Esophagus (tissue), 2 donors: ENCODE data around the gene KRTAP12-1. TPM values are rescaled to one million over a fixed set of nuclear protein-coding genes. Genes with fewer than 3 reads are reported as not detected.

Experiments used
- H3K27ac ChIP-seq, 2 donors: one replicate each; pipeline ENCODE4 v1.5.1; 2013; ENCODE audit warnings: low read depth in 2 of 2, mild to moderate bottlenecking in 2 of 2, inconsistent platforms in 1 of 2, low read length in 1 of 2, moderate library complexity in 1 of 2
- H3K27me3 ChIP-seq, 2 donors: one replicate each; pipeline ENCODE4 v1.6.1; 2013; ENCODE audit warnings: low read length in 2 of 2, control low read depth in 1 of 2, mild to moderate bottlenecking in 1 of 2; ENCODE audit not compliant: insufficient read depth in 2 of 2, control insufficient read depth in 1 of 2
- H3K36me3 ChIP-seq, 2 donors: one replicate each; pipeline ENCODE4 v1.6.1; 2013; ENCODE audit warnings: low read length in 1 of 2; ENCODE audit not compliant: control insufficient read depth in 2 of 2, insufficient read depth in 2 of 2
- H3K4me1 ChIP-seq, 2 donors: one replicate each; pipeline ENCODE4 v1.6.1; 2013; ENCODE audit warnings: low read length in 1 of 2; ENCODE audit not compliant: control insufficient read depth in 2 of 2, insufficient read depth in 2 of 2
- H3K4me3 ChIP-seq, 2 donors: one replicate each; pipeline ENCODE4 v1.5.1; 2013; ENCODE audit warnings: low read length in 2 of 2, mild to moderate bottlenecking in 2 of 2, low read depth in 1 of 2, moderate library complexity in 1 of 2
- H3K9me3 ChIP-seq, 2 donors: one replicate each; pipeline ENCODE4 v1.6.1; 2013; ENCODE audit warnings: mild to moderate bottlenecking in 2 of 2, low read depth in 1 of 2, low read length in 1 of 2, moderate library complexity in 1 of 2; ENCODE audit not compliant: control insufficient read depth in 2 of 2, insufficient read depth in 1 of 2
- WGBS, 2 donors: extraction: QIAGEN DNeasy Blood & Tissue Kit; methylation state at CpG; one replicate each; pipeline ENCODE4 v1.1.7; 2013; 5-methylcytosine and 5-hydroxymethylcytosine counted together
- polyA plus RNA-seq, 2 donors: library from polyadenylated mRNA; stranded (reverse); fragments of 200-250 nt; gene quantifications; one replicate each; pipeline ENCODE4 v1.2.3, GENCODE V29; 2013
- donor health status: healthy with polysubstance abuse.
- donor health status: Bipolar disorder and iron deficiency.

KRTAP12-1 gene
- polyA plus RNA-seq: not detected

- no peaks in the 10 kb centered on the region for H3K36me3 ChIP-seq
- WGBS, 2 donors: 71 to 79% methylated on average over 23 of the region's 23 CpGs
- no peak within 1 kb of the TSS for H3K27ac ChIP-seq
- H3K27me3 ChIP-seq: no peaks in the 10 kb centered on the region
- H3K4me3 ChIP-seq: no peak within 1 kb of the TSS
- no peaks in the 10 kb centered on the region for H3K4me1 ChIP-seq
- no peaks in the 10 kb centered on the region for H3K9me3 ChIP-seq
Observed at GRCh38 chr21:44681861-44682579, at the start of gene KRTAP12-1. KRTAP12-1 (minus strand) TSS chr21:44682163; CDS start chr21:44682123, 40 bp downstream.

DNA sequence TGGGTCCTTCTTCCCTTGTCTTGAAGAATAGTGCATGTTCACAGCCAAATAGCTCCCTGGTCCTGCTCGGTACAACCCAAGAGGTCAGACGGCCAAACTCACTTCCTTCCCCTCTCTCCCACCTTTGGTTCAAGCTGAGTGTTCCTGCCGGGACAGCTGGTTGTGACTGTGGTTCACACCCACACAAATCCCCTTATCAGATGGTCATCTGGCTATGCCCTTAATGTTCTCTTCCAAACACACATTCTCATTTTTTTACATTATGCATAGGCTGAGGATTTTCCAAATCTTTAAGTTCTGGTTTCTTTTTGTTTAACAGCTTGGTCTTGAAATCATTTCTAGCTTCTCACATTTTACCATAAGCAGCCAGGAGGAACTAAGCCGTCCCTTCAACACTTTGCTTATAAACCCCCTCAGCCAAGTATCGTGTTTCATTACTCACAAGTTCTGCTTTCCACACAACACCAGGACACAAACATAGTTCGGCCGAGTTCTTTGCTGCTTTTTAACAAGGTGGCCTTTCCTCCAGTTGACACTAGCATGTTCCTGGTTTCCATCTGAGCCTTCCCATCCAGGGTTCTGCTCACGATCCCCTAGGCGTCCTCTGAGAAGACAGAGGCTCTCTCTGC, 49.1 kb upstream of the KRTAP12-1 start:
- WGBS, 2 donors: 70 to 71% methylated on average over 9 of the region's 9 CpGs
- Histone ChIP-seq H3K4me3 (no peak overlapping the region), H3K9me3 (peaks cover 0 to 5% of the 10 kb centered on the region in 2 donors), H3K4me1 (no peaks in the 10 kb centered on the region), H3K36me3 (no peaks in the 10 kb centered on the region), H3K27me3 (no peaks in the 10 kb centered on the region), H3K27ac (no peak overlapping the region)

- WGBS, 2 donors: 83 to 90% methylated on average over 7 of the region's 7 CpGs
- H3K36me3 ChIP-seq: no peaks in the 10 kb centered on the region
- no peaks in the 10 kb centered on the region for H3K4me1 ChIP-seq
- H3K4me3 ChIP-seq: no peak overlapping the region
- H3K27ac ChIP-seq: no peak overlapping the region
- H3K9me3 ChIP-seq: no peaks in the 10 kb centered on the region
- H3K27me3 ChIP-seq: no peaks in the 10 kb centered on the region
Observed at GRCh38 chr21:44730028-44730395, 48.0 kb upstream of the KRTAP12-1 start.

- Histone ChIP-seq H3K4me1 (no peaks in the 10 kb centered on the region), H3K9me3 (no peaks in the 10 kb centered on the region), H3K4me3 (no peak overlapping the region), H3K36me3 (no peaks in the 10 kb centered on the region), H3K27ac (no peak overlapping the region), H3K27me3 (no peaks in the 10 kb centered on the region)
- WGBS, 2 donors: 89 to 92% methylated on average over 23 of the region's 23 CpGs
Observed at GRCh38 chr21:44729336-44730027, 47.5 kb upstream of the KRTAP12-1 start.

DNA sequence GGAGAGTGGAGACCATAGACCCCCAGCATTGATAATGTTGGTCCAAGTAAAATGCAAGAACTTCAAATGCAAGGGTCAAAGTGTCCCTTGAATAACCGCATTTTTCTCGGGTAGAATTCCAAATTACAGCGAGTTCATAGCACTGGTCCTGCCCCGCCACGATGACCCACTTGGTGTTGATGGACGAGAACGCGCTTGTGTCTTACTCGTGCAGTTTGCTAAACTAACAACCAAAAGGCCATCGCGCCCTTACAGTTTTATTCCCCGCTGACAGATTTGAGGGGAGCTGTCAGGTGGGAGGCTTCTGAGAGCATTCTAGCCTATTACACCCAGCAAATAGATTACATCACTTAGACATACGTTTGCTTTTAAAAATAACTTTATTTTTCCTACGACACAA, 46.8 kb upstream of the KRTAP12-1 start:
- no peak overlapping the region for H3K27ac ChIP-seq
- 88 to 92% methylated on average over 14 of the region's 14 CpGs for WGBS, 2 donors
- H3K36me3 ChIP-seq: no peaks in the 10 kb centered on the region
- no peaks in the 10 kb centered on the region for H3K27me3 ChIP-seq
- peaks cover 0 to under 1% of the 10 kb centered on the region in 2 donors for H3K4me1 ChIP-seq
- H3K4me3 ChIP-seq: no peak overlapping the region
- no peaks in the 10 kb centered on the region for H3K9me3 ChIP-seq

DNA sequence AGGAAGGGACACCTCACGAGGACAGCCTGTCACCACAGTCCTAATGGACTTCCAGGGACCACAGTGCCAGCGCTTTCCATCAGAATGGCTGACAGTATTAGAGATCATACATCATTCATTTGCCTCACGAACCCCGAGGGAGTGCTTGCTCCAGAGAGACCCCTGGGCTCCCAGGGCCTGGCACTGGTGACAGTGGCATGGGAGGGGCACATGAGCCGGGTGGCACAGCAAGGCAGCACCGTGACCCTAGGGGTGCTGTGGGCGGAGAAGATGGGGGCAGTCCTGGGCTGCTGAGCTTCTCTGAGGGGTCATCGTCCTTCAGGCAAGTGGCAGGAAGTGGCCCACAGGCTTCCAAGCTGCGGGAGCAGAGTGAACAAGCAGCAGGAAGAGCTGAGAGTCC, 45.8 kb upstream of the KRTAP12-1 start:
- Histone ChIP-seq H3K27me3 (no peaks in the 10 kb centered on the region), H3K9me3 (no peaks in the 10 kb centered on the region), H3K4me1 (peaks cover 0 to 7% of the 10 kb centered on the region in 2 donors), H3K36me3 (no peaks in the 10 kb centered on the region), H3K4me3 (no peak overlapping the region), H3K27ac (no peak overlapping the region)
- whole genome bisulfite sequencing, 2 donors: 74 to 78% methylated on average over 9 of the region's 9 CpGs

DNA sequence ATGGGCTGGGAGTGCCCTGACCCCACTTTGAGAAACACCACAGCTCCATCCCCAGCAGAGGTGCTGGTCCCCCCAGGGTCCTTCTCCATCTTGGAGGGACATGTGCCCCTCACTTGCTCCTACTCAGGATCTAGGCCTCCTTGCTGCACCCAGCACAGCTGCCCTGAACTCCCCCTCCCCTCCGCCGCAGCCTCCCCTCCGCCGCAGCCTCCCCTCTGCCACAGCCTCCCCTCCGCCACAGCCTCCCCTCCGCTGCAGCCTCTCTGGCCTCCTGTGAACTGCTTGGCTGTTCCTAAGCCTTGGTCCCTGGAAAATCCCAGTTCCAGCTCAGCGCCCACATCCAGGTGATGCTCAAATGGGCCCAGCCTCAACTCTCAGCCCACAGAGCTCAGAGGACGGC, 45.4 kb upstream of the KRTAP12-1 start:
- whole genome bisulfite sequencing, 2 donors: 90 to 97% methylated on average over 8 of the region's 8 CpGs
- H3K4me3 ChIP-seq: no peak overlapping the region
- peaks cover 0 to 7% of the 10 kb centered on the region in 2 donors for H3K4me1 ChIP-seq
- H3K9me3 ChIP-seq: no peaks in the 10 kb centered on the region
- no peak overlapping the region for H3K27ac ChIP-seq
- no peaks in the 10 kb centered on the region for H3K27me3 ChIP-seq
- H3K36me3 ChIP-seq: no peaks in the 10 kb centered on the region

DNA sequence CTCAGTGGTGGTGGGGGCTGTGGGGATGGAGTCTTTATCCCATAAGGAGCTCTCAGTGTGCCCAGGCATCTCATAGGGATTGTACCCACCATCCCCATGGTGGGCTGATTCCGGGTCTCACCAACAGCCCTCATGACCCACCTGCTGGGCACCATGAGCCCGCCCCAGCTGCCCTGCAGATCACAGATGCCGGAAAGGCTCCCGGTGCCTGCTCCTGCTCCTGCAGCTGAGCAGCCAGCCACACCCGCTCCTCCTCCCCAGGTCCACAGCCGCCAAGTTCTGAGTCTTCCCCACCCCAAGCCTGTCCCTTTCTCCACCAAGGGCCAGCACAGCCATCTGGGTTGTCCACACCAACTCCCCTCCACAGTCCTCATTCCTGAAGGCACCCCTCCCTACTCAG, 44.9 kb upstream of the KRTAP12-1 start:
- peaks cover 0 to 7% of the 10 kb centered on the region in 2 donors for H3K4me1 ChIP-seq
- no peaks in the 10 kb centered on the region for H3K9me3 ChIP-seq
- H3K27me3 ChIP-seq: no peaks in the 10 kb centered on the region
- H3K4me3 ChIP-seq: no peak overlapping the region
- H3K27ac ChIP-seq: no peak overlapping the region
- 63 to 72% methylated on average over 6 of the region's 6 CpGs for WGBS, 2 donors
- no peaks in the 10 kb centered on the region for H3K36me3 ChIP-seq

- no peaks in the 10 kb centered on the region for H3K9me3 ChIP-seq
- no peaks in the 10 kb centered on the region for H3K36me3 ChIP-seq
- no peaks in the 10 kb centered on the region for H3K27me3 ChIP-seq
- H3K4me1 ChIP-seq: peaks cover 0 to 7% of the 10 kb centered on the region in 2 donors
- H3K27ac ChIP-seq: no peak overlapping the region
- no peak overlapping the region for H3K4me3 ChIP-seq
- WGBS, 2 donors: 93% methylated on average over 14 of the region's 14 CpGs
Observed at GRCh38 chr21:44724926-44725325, 43.0 kb upstream of the KRTAP12-1 start.
